ENCODE results near the gene LMBRD1.

LMBRD1 gene

DNA sequence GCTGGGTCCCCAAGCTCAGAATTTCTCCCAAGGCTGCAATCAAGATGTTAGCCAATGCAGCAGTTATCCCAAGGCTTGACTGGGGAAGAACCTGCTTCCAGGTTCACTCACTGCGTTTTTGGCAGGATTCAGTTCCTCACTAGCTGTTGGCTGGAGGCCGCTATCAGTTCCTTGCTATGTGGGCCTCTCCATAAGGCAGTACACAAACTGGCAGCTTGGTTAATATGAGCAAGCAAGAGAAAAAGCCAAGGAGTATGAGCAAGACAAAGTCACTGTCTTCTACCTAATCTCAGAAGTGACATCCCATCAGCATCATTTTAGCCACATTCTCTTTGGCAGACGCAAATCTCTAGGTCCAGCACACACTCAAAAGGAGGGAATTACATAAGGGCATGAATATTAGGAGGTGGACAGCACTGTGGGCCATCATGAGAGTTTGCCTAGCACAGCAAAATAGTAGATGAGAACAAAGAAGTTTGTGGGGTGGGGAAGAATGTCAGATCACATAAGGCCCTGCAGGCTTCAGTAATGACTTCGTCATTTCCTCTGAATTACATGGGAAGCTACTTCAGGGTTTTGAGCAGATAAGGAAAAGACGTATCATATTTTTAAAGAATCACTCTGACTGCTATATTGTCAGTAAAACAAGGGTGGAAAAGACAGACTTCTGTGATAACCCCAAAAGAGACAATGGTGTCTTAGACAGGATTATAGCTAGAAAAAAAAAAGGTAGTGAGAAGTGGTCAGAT, 25.5 kb downstream of the LMBRD1 start:
- Histone ChIP-seq H3K9ac (ENCODE audit: insufficient read length, low read depth) (no peak overlapping the region), H3K9me3 (ENCODE audit: insufficient read depth, low read length) (no peaks in the 10 kb centered on the region), H3K27me3 (ENCODE audit: insufficient read depth, insufficient read length) (no peaks in the 10 kb centered on the region), H3K4me3 (ENCODE audit: insufficient read length, low read depth) (no peak overlapping the region), H3K36me3 (ENCODE audit: insufficient read depth, insufficient read length, low read length) (no peaks in the 10 kb centered on the region), H3K4me1 (ENCODE audit: insufficient read depth, insufficient read length) (no peaks in the 10 kb centered on the region)
- TF ChIP-seq SUZ12 (IDR thresholded peaks at IDR 0.05; ENCODE audit: extremely low read depth, insufficient read depth, insufficient read length) (no peak), YY1 (IDR thresholded peaks at IDR 0.05; ENCODE audit: insufficient read depth, insufficient read length) (no peak), ZNF274 (IDR thresholded peaks at IDR 0.05; ENCODE audit: low read depth, low read length) (no peak)
- DNase-seq (ENCODE audit: low read depth, low spot score) = no peak

DNA sequence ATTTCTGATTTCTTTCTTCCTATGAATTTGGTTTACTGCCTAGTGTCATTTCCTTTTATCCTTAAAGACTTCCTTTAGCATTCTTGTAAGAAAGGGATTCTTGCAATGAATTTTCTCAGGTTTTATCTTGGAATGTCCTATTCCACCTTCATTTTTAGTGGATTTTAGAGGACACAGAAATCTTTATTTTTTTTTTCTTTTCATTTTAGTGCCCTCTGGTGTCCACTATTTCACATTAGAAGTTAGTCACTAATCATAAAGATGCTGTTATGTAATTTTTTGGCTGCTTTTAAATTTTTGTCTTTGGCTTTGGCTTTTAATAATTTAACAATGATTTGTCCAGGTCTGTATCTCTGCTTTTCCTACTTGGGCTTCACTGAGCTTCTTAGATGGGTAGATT, 28.1 kb downstream of the LMBRD1 start:
- Histone ChIP-seq H3K9ac (ENCODE audit: insufficient read length, low read depth) (no peak overlapping the region), H3K9me3 (ENCODE audit: insufficient read depth, low read length) (no peaks in the 10 kb centered on the region), H3K36me3 (ENCODE audit: insufficient read depth, insufficient read length, low read length) (no peaks in the 10 kb centered on the region), H3K4me1 (ENCODE audit: insufficient read depth, insufficient read length) (no peaks in the 10 kb centered on the region), H3K27me3 (ENCODE audit: insufficient read depth, insufficient read length) (no peaks in the 10 kb centered on the region), H3K4me3 (ENCODE audit: insufficient read length, low read depth) (no peak overlapping the region)
- DNase-seq (ENCODE audit: low read depth, low spot score) = no peak
- TF ChIP-seq ZNF274 (IDR thresholded peaks at IDR 0.05; ENCODE audit: low read depth, low read length) (no peak), SUZ12 (IDR thresholded peaks at IDR 0.05; ENCODE audit: extremely low read depth, insufficient read depth, insufficient read length) (no peak), YY1 (IDR thresholded peaks at IDR 0.05; ENCODE audit: insufficient read depth, insufficient read length) (no peak)

DNA sequence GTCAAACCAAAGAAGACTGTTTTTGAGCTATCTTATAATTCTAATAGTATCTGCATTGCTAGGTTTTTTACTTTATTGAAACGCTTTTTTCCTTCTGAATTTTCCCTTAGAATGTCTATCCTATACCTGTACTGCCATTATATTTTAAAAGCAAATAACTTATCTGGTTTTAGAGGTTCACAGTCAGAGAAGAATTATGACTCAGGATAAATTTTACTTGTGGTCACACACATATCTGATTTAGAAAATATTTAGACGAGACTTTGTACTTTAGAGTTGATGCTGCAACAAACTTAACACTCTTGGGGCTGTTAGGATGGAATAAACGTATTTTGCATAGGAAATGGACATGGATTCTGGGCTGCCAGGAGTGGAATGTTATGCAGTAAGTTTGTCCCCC, 33.0 kb downstream of the LMBRD1 start:
- H3K4me3 ChIP-seq (ENCODE audit: insufficient read length, low read depth) = no peak overlapping the region
- no peaks in the 10 kb centered on the region for H3K4me1 ChIP-seq (ENCODE audit: insufficient read depth, insufficient read length)
- H3K36me3 ChIP-seq (ENCODE audit: insufficient read depth, insufficient read length, low read length) = no peaks in the 10 kb centered on the region
- no peak overlapping the region for H3K9ac ChIP-seq (ENCODE audit: insufficient read length, low read depth)
- TF ChIP-seq ZNF274 (IDR thresholded peaks at IDR 0.05; ENCODE audit: low read depth, low read length) = no peak
- TF ChIP-seq SUZ12 (IDR thresholded peaks at IDR 0.05; ENCODE audit: extremely low read depth, insufficient read depth, insufficient read length) = no peak
- no peak for TF ChIP-seq YY1 (IDR thresholded peaks at IDR 0.05; ENCODE audit: insufficient read depth, insufficient read length)
- no peaks in the 10 kb centered on the region for H3K9me3 ChIP-seq (ENCODE audit: insufficient read depth, low read length)
- DNase-seq (ENCODE audit: low read depth, low spot score) = no peak
- H3K27me3 ChIP-seq (ENCODE audit: insufficient read depth, insufficient read length) = no peaks in the 10 kb centered on the region

DNA sequence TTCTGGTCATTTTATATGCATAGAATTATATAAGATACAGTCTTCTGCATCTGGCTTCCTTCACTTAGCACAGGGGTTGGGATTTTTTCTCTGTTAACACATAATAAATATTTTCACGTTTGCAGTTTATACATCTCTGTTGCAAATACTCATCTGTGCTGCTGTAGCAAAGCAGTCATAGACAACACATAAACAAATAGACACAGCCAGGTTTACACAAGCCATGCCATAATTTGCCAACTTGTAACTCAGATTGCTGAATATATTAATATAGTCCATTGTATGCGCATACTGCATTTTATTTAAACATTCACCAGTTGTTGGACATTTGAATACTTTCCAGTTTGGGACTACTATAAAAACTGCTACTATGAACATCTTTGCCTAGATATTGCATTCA, 35.0 kb downstream of the LMBRD1 start:
- Histone ChIP-seq H3K27me3 (ENCODE audit: insufficient read depth, insufficient read length) (no peaks in the 10 kb centered on the region), H3K4me1 (ENCODE audit: insufficient read depth, insufficient read length) (no peaks in the 10 kb centered on the region), H3K36me3 (ENCODE audit: insufficient read depth, insufficient read length, low read length) (no peaks in the 10 kb centered on the region), H3K9me3 (ENCODE audit: insufficient read depth, low read length) (no peaks in the 10 kb centered on the region), H3K9ac (ENCODE audit: insufficient read length, low read depth) (no peak overlapping the region), H3K4me3 (ENCODE audit: insufficient read length, low read depth) (no peak overlapping the region)
- TF ChIP-seq SUZ12 (IDR thresholded peaks at IDR 0.05; ENCODE audit: extremely low read depth, insufficient read depth, insufficient read length) = no peak
- TF ChIP-seq YY1 (IDR thresholded peaks at IDR 0.05; ENCODE audit: insufficient read depth, insufficient read length) = no peak
- no peak for TF ChIP-seq ZNF274 (IDR thresholded peaks at IDR 0.05; ENCODE audit: low read depth, low read length)
- no peak for DNase-seq (ENCODE audit: low read depth, low spot score)

DNA sequence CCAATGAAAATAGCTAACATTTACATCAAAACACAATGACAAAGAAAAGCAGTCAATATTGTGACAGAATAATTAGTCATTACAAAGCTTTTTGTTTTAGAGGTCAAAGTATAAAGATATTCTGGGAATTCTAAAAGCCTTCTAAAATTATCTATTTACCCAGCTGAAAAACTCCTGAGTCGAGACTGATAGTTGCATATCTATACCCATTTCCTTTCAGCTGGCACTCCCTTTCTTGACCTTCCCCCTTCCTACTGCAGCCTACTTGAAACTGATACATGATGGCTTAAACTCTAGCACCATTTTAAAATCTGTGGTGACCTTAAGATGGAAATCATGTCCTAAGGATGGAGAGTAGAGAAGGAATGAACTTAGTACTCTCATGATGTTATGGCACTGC, 38.6 kb downstream of the LMBRD1 start:
- H3K4me3 ChIP-seq (ENCODE audit: insufficient read length, low read depth) = no peak overlapping the region
- no peaks in the 10 kb centered on the region for H3K9me3 ChIP-seq (ENCODE audit: insufficient read depth, low read length)
- H3K36me3 ChIP-seq (ENCODE audit: insufficient read depth, insufficient read length, low read length) = no peaks in the 10 kb centered on the region
- H3K4me1 ChIP-seq (ENCODE audit: insufficient read depth, insufficient read length) = no peaks in the 10 kb centered on the region
- no peaks in the 10 kb centered on the region for H3K27me3 ChIP-seq (ENCODE audit: insufficient read depth, insufficient read length)
- TF ChIP-seq ZNF274 (IDR thresholded peaks at IDR 0.05; ENCODE audit: low read depth, low read length) = no peak
- TF ChIP-seq SUZ12 (IDR thresholded peaks at IDR 0.05; ENCODE audit: extremely low read depth, insufficient read depth, insufficient read length) = no peak
- no peak for TF ChIP-seq YY1 (IDR thresholded peaks at IDR 0.05; ENCODE audit: insufficient read depth, insufficient read length)
- no peak overlapping the region for H3K9ac ChIP-seq (ENCODE audit: insufficient read length, low read depth)
- DNase-seq (ENCODE audit: low read depth, low spot score) = no peak

DNA sequence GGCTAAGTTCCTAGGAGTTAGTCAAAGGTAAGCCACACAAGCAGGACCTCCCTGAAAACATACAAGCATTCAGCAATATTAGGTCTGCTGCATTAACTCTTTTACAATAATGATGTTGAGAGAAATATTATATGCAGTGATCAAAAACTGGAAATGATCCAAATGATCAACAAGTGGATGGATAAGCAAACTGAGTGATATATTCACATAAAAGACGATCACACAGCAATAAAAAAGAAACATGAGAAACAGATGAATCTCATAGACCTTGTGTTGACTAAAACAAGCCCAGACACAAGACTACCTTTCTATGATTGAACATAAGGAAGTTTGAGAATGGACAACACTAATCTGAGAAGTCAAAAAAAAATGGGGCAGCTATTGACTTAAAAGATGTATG, 39.9 kb downstream of the LMBRD1 start:
- Histone ChIP-seq H3K36me3 (ENCODE audit: insufficient read depth, insufficient read length, low read length) (no peaks in the 10 kb centered on the region), H3K4me3 (ENCODE audit: insufficient read length, low read depth) (no peak overlapping the region), H3K27me3 (ENCODE audit: insufficient read depth, insufficient read length) (no peaks in the 10 kb centered on the region), H3K9me3 (ENCODE audit: insufficient read depth, low read length) (no peaks in the 10 kb centered on the region), H3K9ac (ENCODE audit: insufficient read length, low read depth) (no peak overlapping the region), H3K4me1 (ENCODE audit: insufficient read depth, insufficient read length) (no peaks in the 10 kb centered on the region)
- no peak for TF ChIP-seq YY1 (IDR thresholded peaks at IDR 0.05; ENCODE audit: insufficient read depth, insufficient read length)
- TF ChIP-seq SUZ12 (IDR thresholded peaks at IDR 0.05; ENCODE audit: extremely low read depth, insufficient read depth, insufficient read length) = no peak
- no peak for TF ChIP-seq ZNF274 (IDR thresholded peaks at IDR 0.05; ENCODE audit: low read depth, low read length)
- DNase-seq (ENCODE audit: low read depth, low spot score) = no peak

DNA sequence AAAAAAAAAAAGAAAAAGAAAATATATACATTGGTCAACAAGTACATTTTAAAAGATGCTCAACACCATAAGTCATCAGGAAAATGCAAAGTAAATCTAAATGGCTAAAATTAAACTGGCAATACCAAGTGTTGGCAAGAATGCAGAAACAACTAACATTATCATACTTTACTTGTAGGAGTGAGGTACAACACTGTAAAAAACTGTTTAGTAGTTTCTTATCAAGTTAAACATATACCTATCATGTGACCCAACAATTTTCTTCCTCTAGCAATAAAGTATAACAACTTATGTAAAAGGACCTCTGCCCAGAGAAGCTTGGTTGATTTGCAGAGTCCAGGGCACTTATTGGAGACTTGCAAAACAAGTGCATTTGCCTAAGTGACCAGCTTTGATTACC, 40.4 kb downstream of the LMBRD1 start:
- no peak overlapping the region for H3K9ac ChIP-seq (ENCODE audit: insufficient read length, low read depth)
- H3K27me3 ChIP-seq (ENCODE audit: insufficient read depth, insufficient read length) = no peaks in the 10 kb centered on the region
- TF ChIP-seq SUZ12 (IDR thresholded peaks at IDR 0.05; ENCODE audit: extremely low read depth, insufficient read depth, insufficient read length) (no peak), ZNF274 (IDR thresholded peaks at IDR 0.05; ENCODE audit: low read depth, low read length) (no peak), YY1 (IDR thresholded peaks at IDR 0.05; ENCODE audit: insufficient read depth, insufficient read length) (no peak)
- H3K9me3 ChIP-seq (ENCODE audit: insufficient read depth, low read length) = no peaks in the 10 kb centered on the region
- no peaks in the 10 kb centered on the region for H3K36me3 ChIP-seq (ENCODE audit: insufficient read depth, insufficient read length, low read length)
- DNase-seq (ENCODE audit: low read depth, low spot score) = no peak
- H3K4me1 ChIP-seq (ENCODE audit: insufficient read depth, insufficient read length) = no peaks in the 10 kb centered on the region
- H3K4me3 ChIP-seq (ENCODE audit: insufficient read length, low read depth) = no peak overlapping the region

Data from NT2/D1 (cell line).